GM12878 (cell line): ENCODE measurements around the gene ZNF546. TPM values are rescaled to one million over a fixed set of nuclear protein-coding genes. Genes with fewer than 3 reads are reported as not detected.

ENCODE experiments used
- ATAC-seq: fragments of 200-7000 bp; cut with Tn5 transposase; 3 replicates; pipeline ENCODE4 v1.9.1; 2020; ENCODE audit warnings: mild to moderate bottlenecking, moderate library complexity
- BruUV-seq: library from RNA; stranded (reverse); fragments of 400-500 nt; replicated peaks from 2 replicates; lab custom pipeline; 2021; lab: Mats Ljungman, UMichigan
- CTCF ChIA-PET: fragments of 300-600 bp; sonication (Branson Sonifier 250); formaldehyde crosslinking; extraction: SDS; loops from one replicate; lab custom pipeline; 2021; ENCODE audit warnings: inconsistent platforms; lab: Yijun Ruan, JAX
- POLR2A ChIA-PET: fragments of 350-600 bp; formaldehyde crosslinking; extraction: SDS; loops from one replicate; lab custom pipeline; 2021; ENCODE audit warnings: inconsistent platforms; lab: Charles Lee
- RAD21 ChIA-PET: fragments of 300-600 bp; sonication (Branson Sonifier 250); formaldehyde crosslinking; loops from one replicate; lab custom pipeline; 2023; ENCODE audit warnings: antibody characterized with exemption; ENCODE audit not compliant: unreplicated experiment; lab: Charles Lee
- SMC1A ChIA-PET: fragments of 300-600 bp; sonication (Branson Sonifier 250); formaldehyde crosslinking; loops from one replicate; lab custom pipeline; 2023; ENCODE audit not compliant: unreplicated experiment, uncharacterized antibody; lab: Charles Lee
- DNase-seq: peaks from one replicate; pipeline ENCODE4 v3.0.0-alpha.2; 2011; ENCODE audit warnings: low read depth, low spot score
- FAIRE-seq: peaks from 3 replicates; lab custom pipeline; 2011; peaks lifted over from hg19 to GRCh38; lab: Jason Lieb, UNC
- H2AFZ ChIP-seq: 2 replicates; pipeline ENCODE4 v1.6.0; 2011; ENCODE audit warnings: low read depth, low read length, control low read depth; ENCODE audit not compliant: control insufficient read depth
- H3K27ac ChIP-seq: 2 replicates; pipeline ENCODE4 v1.5.1; 2011; ENCODE audit warnings: control low read depth; ENCODE audit not compliant: control insufficient read depth, insufficient read depth
- H3K27me3 ChIP-seq, 2 experiments: replicated peaks in 1 of 2; 2 replicates each; pipeline versions ENCODE4 v1.6.0 to v1.6.1; 2011; ENCODE audit warnings: low read length in 1 of 2; ENCODE audit not compliant: control insufficient read depth in 2 of 2, insufficient read depth in 2 of 2
- H3K36me3 ChIP-seq, 2 experiments: 2 replicates each; pipeline ENCODE4 v1.5.1; 2011; ENCODE audit warnings: low read length in 1 of 2; ENCODE audit not compliant: control insufficient read depth in 2 of 2, insufficient read depth in 2 of 2
- H3K4me1 ChIP-seq: 2 replicates; pipeline ENCODE4 v1.6.1; 2011; ENCODE audit warnings: mild to moderate bottlenecking, low read length, moderate library complexity, mixed read lengths; ENCODE audit not compliant: control insufficient read depth, insufficient read depth
- H3K4me2 ChIP-seq: 2 replicates; pipeline ENCODE4 v1.6.0; 2011; ENCODE audit warnings: control low read depth; ENCODE audit not compliant: control insufficient read depth, insufficient read depth
- H3K4me3 ChIP-seq: fragments of 200-600 bp; sonication (generic); 2 replicates; pipeline ENCODE4 v1.5.1; 2016
- H3K79me2 ChIP-seq: 2 replicates; pipeline ENCODE4 v1.6.0; 2011; ENCODE audit warnings: low read length; ENCODE audit not compliant: control insufficient read depth, insufficient read depth
- H3K9ac ChIP-seq: 2 replicates; pipeline ENCODE4 v1.8.0; 2011; ENCODE audit warnings: low read length, control low read depth, mixed read lengths; ENCODE audit not compliant: control insufficient read depth, insufficient read depth
- H3K9me3 ChIP-seq: replicated peaks from 3 replicates; pipeline ENCODE4 v1.5.1; 2011; ENCODE audit warnings: mild to moderate bottlenecking, low read length; ENCODE audit not compliant: control insufficient read depth, insufficient read depth
- H4K20me1 ChIP-seq: 2 replicates; pipeline ENCODE4 v1.6.0; 2011; ENCODE audit not compliant: control insufficient read depth, insufficient read depth
- ASH2L ChIP-seq: fragments of 300-600, 200-600 bp; sonication (generic); IDR thresholded peaks from 2 replicates; pipeline ENCODE4 v1.6.1; 2017; ENCODE audit warnings: low read depth, mild to moderate bottlenecking, borderline replicate concordance
- ETV6 ChIP-seq, 2 experiments: fragments of 450-650 bp in 1 of 2; IDR thresholded peaks in 1 of 2; conservative IDR thresholded peaks in 1 of 2; 2 replicates each; pipeline ENCODE4 v1.6.1; 2014; ENCODE audit warnings: antibody characterized with exemption in 1 of 2, borderline replicate concordance in 1 of 2, low read depth in 1 of 2, mild to moderate bottlenecking in 1 of 2, moderate library complexity in 1 of 2
- FOXK2 ChIP-seq: fragments of 450-650 bp; IDR thresholded peaks from 2 replicates; pipeline ENCODE4 v1.6.1; 2017; ENCODE audit warnings: mild to moderate bottlenecking, moderate library complexity
- NRF1 ChIP-seq: conservative IDR thresholded peaks from 2 replicates; pipeline ENCODE4 v1.6.1; 2011; ENCODE audit warnings: mild to moderate bottlenecking, low read depth, low read length, improper control_type of control experiment
- PAX8 ChIP-seq: fragments of 450-650 bp; IDR thresholded peaks from 2 replicates; pipeline ENCODE4 v1.6.1; 2017; ENCODE audit warnings: mild to moderate bottlenecking, moderate library complexity
- RB1 ChIP-seq: fragments of 450-650 bp; formaldehyde crosslinking; IDR thresholded peaks from 2 replicates; pipeline ENCODE4 v1.6.1; 2017; ENCODE audit warnings: mild to moderate bottlenecking, borderline replicate concordance
- RBBP5 ChIP-seq: fragments of 200-600 bp; sonication (generic); conservative IDR thresholded peaks from 2 replicates; pipeline ENCODE4 v1.6.1; 2016
- RCOR1 ChIP-seq: conservative IDR thresholded peaks from 2 replicates; pipeline ENCODE4 v1.6.1; 2012; ENCODE audit warnings: low read depth, low read length, improper control_type of control experiment
- SMAD1 ChIP-seq: fragments of 450-650 bp; IDR thresholded peaks from 2 replicates; pipeline ENCODE4 v1.6.1; 2018; ENCODE audit warnings: mild to moderate bottlenecking, low read depth; ENCODE audit not compliant: partially characterized antibody
- SMARCA5 ChIP-seq: fragments of 450-650 bp; IDR thresholded peaks from 2 replicates; pipeline ENCODE4 v1.6.1; 2017; ENCODE audit warnings: mild to moderate bottlenecking
- TBL1XR1 ChIP-seq: IDR thresholded peaks from 2 replicates; pipeline ENCODE4 v1.6.1; 2012; ENCODE audit warnings: low read depth, low read length, improper control_type of control experiment
- ZNF217 ChIP-seq: fragments of 450-650 bp; IDR thresholded peaks from 2 replicates; pipeline ENCODE4 v1.6.1; 2017; ENCODE audit warnings: antibody characterized with exemption, mild to moderate bottlenecking
- WGBS: methylation state at CpG from one replicate; pipeline ENCODE4 v1.1.6; 2016; ENCODE audit warnings: low lambda C conversion rate; ENCODE audit not compliant: insufficient replicate concordance, insufficient coverage; ENCODE audit errors: missing lambda C conversion rate; 5-methylcytosine and 5-hydroxymethylcytosine counted together
- in situ Hi-C: fragments of 300-500 bp; cut with MboI; formaldehyde crosslinking; loops from 9 replicates; pipeline ENCODE4 v1.14.3; 2018; ENCODE audit warnings: mixed read lengths
- intact Hi-C: fragments of 100-400 bp; cut with micrococcal nuclease; formaldehyde crosslinking; loops from one replicate; pipeline ENCODE4 v1.14.2; 2022; ENCODE audit not compliant: unreplicated experiment
- polyA plus RNA-seq, 11 experiments: library from polyadenylated mRNA; depleted of rRNA in 4 of 11; unstranded in 6 of 11; stranded (reverse) in 5 of 11; fragments of >200 nt; fragmentation: Nextera tagmentation in 4 of 11; fragmentation: Illumina TruSeq in 1 of 11; extraction: Ambion mirVana in 4 of 11; extraction: Trizol in 1 of 11; gene quantifications; 1 replicate in 1 of 11; 2 replicates in 10 of 11; pipeline versions ENCODE4 v1.2.1 to v1.2.3, GENCODE V29; 2011 to 2016; ENCODE audit warnings: inconsistent platforms in 2 of 11, missing spikeins in 2 of 11, low read depth in 1 of 11
- total RNA-seq, 4 experiments: library from RNA; depleted of rRNA in 3 of 4; stranded (reverse); fragments of >200 nt in 3 of 4; fragmentation: Illumina TruSeq in 1 of 4; extraction: Trizol in 1 of 4; gene quantifications; 2 replicates each; pipeline versions ENCODE4 v1.2.1 to v1.2.3, GENCODE V29; 2013 to 2021

ZNF546 gene
- total and polyA plus RNA-seq, 10 of the 15 experiments (the other 5 are each of a cell fraction or from before 2014, with no cell fraction given), result 0.88 to 4.1 (median 2.4) TPM

GRCh38 chr19:40054632-40055031 is 57.8 kb downstream of the ZNF546 start (continued):
- TF ChIP-seq SMARCA5 (no peak), RBBP5 (no peak)

GRCh38 chr19:40055049-40055448 is 58.2 kb downstream of the ZNF546 start:
- TF ChIP-seq ETV6 (conservative IDR thresholded peaks at IDR 0.05 in 1 of 2, IDR thresholded peaks at IDR 0.05 in 1 of 2; ENCODE audit: borderline replicate concordance in 1 of 2, low read depth in 1 of 2) (no peak), ASH2L (no peak), ZNF217 (no peak), RCOR1 (no peak), TBL1XR1 (no peak), NRF1 (no peak), RB1 (no peak), FOXK2 (no peak), RBBP5 (no peak), PAX8 (no peak), SMAD1 (no peak)
- TF ChIP-seq, all 136 proteins: peak for 0
- Histone ChIP-seq H4K20me1 (no peaks in the 10 kb centered on the region), H3K27ac (no peak overlapping the region), H2AFZ (no peak overlapping the region), H3K4me3 (peak overlapping the region; percentile 72), H3K9ac (peak overlapping the region; percentile 74; the same call in 1 of the 2 replicates), H3K36me3 (no peaks in the 10 kb centered on the region; a peak in 1 of 4 replicates), H3K4me2 (peak overlapping the region; percentile 73), H3K4me1 (no peaks in the 10 kb centered on the region; the same call in 1 of the 2 replicates), H3K79me2 (peaks cover 20% of the 10 kb centered on the region), H3K9me3 (peaks cover 15% of the 10 kb centered on the region; the same call in 2 of the 3 replicates), H3K27me3 (no peaks in the 10 kb centered on the region)
- no peak for DNase-seq
- CTCF ChIA-PET, result interaction anchor here (1.0 to 1.5 kb wide), 3 partner anchors 54 to 163 kb away, joined by 3 to 4 read pairs (median 4); partner anchors contain the start of gene TTC9B
- 81% methylated on average over 10 of the region's 10 CpGs for WGBS
- intact Hi-C loops, result no loop called here
- FAIRE-seq, result no peak
- POLR2A ChIA-PET, result no interaction called here
- RAD21 ChIA-PET, result interaction anchor here (1.0 to 1.8 kb wide), 5 partner anchors 35 to 111 kb away, joined by 3 to 10 read pairs (median 5); partner anchors contain the start of genes PSMC4, ZNF546 and ZNF780A
- no peak for ATAC-seq
- SMC1A ChIA-PET, result interaction anchor here (1.0 to 2.9 kb wide), 3 partner anchors 30 to 85 kb away, joined by 3 to 17 read pairs (median 3); partner anchors contain the start of gene PSMC4
- in situ Hi-C loops, result no loop called here
- BruUV-seq, result no TSS peak
